HepG2 (cell line): ENCODE measurements around the gene COL18A1. TPM values are rescaled to one million over a fixed set of nuclear protein-coding genes. Genes with fewer than 3 reads are reported as not detected.
A peak's percentile ranks its signal among the peaks of the same experiment; 100 is the strongest.

Source experiments
- BCL6 ChIP-seq: IDR thresholded peaks from 2 replicates; pipeline ENCODE4 v1.6.1; 2016; ENCODE audit warnings: missing genetic modification reagents, missing compliant biosample characterization
- EED ChIP-seq: sonication (generic); formaldehyde crosslinking; IDR thresholded peaks from 2 replicates; pipeline ENCODE4 v1.5.0; 2020; ENCODE audit warnings: mild to moderate bottlenecking, missing genetic modification reagents
- FOXO4 ChIP-seq: sonication (generic); formaldehyde crosslinking; conservative IDR thresholded peaks from 2 replicates; pipeline ENCODE4 v1.8.1; 2023; ENCODE audit warnings: missing genetic modification reagents
- IRF1 ChIP-seq: sonication (generic); formaldehyde crosslinking; IDR thresholded peaks from 2 replicates; pipeline ENCODE4 v1.4.0; 2020; ENCODE audit warnings: low read depth, mild to moderate bottlenecking, missing genetic modification reagents
- ISX ChIP-seq: sonication (generic); formaldehyde crosslinking; conservative IDR thresholded peaks from 2 replicates; pipeline ENCODE4 v1.5.0; 2020; ENCODE audit warnings: missing genetic modification reagents
- KLF16 ChIP-seq, 2 experiments: sonication (generic) in 1 of 2; formaldehyde crosslinking in 1 of 2; IDR thresholded peaks; 2 replicates each; pipeline versions ENCODE4 v1.6.1 to v1.8.0; 2016 to 2023; ENCODE audit warnings: missing genetic modification reagents in 2 of 2, missing compliant biosample characterization in 1 of 2
- MTA1 ChIP-seq: sonication (generic); formaldehyde crosslinking; IDR thresholded peaks from 2 replicates; pipeline ENCODE4 v1.4.0; 2020; ENCODE audit warnings: missing genetic modification reagents, mild to moderate bottlenecking, borderline replicate concordance
- POLR2AphosphoS2 ChIP-seq: IDR thresholded peaks from 2 replicates; pipeline ENCODE4 v1.6.1; 2011; ENCODE audit warnings: low read depth, low read length, improper control_type of control experiment
- SOX5 ChIP-seq: IDR thresholded peaks from 2 replicates; pipeline ENCODE4 v1.6.1; 2016; ENCODE audit warnings: borderline replicate concordance
- SP4 ChIP-seq: sonication (generic); formaldehyde crosslinking; IDR thresholded peaks from 2 replicates; pipeline ENCODE4 v1.8.1; 2023; ENCODE audit warnings: mild to moderate bottlenecking, missing genetic modification reagents
- SP5 ChIP-seq: IDR thresholded peaks from 2 replicates; pipeline ENCODE4 v1.6.1; 2016; ENCODE audit warnings: low read depth, borderline replicate concordance
- SRY ChIP-seq: sonication (generic); formaldehyde crosslinking; IDR thresholded peaks from 2 replicates; pipeline ENCODE4 v1.8.0; 2022; ENCODE audit warnings: mild to moderate bottlenecking, missing genetic modification reagents
- SYNCRIP ChIP-seq: fragments of 200-400 bp; formaldehyde crosslinking; IDR thresholded peaks from 2 replicates; pipeline ENCODE4 v1.6.1; 2018; ENCODE audit warnings: mild to moderate bottlenecking, low read depth, low read length; ENCODE audit not compliant: insufficient read depth
- ZEB1 ChIP-seq: IDR thresholded peaks from 2 replicates; pipeline ENCODE4 v1.6.1; 2012; ENCODE audit warnings: mild to moderate bottlenecking, low read depth, inconsistent platforms; ENCODE audit not compliant: insufficient replicate concordance
- ZNF362 ChIP-seq: sonication (generic); formaldehyde crosslinking; IDR thresholded peaks from 2 replicates; pipeline ENCODE4 v1.4.0; 2020; ENCODE audit warnings: missing genetic modification reagents, mild to moderate bottlenecking, borderline replicate concordance
- ZNF407 ChIP-seq: sonication (generic); formaldehyde crosslinking; IDR thresholded peaks from one replicate; pipeline ENCODE4 v1.5.1; 2020; ENCODE audit warnings: mild to moderate bottlenecking, missing genetic modification reagents; ENCODE audit errors: not compliant biosample characterization
- ZNF468 ChIP-seq: sonication (generic); formaldehyde crosslinking; IDR thresholded peaks from 2 replicates; pipeline ENCODE4 v1.8.0; 2022; ENCODE audit warnings: mild to moderate bottlenecking, moderate library complexity, missing genetic modification reagents
- ZNF547 ChIP-seq: sonication (generic); formaldehyde crosslinking; IDR thresholded peaks from 2 replicates; pipeline ENCODE4 v1.5.1; 2020; ENCODE audit warnings: mild to moderate bottlenecking, missing genetic modification reagents
- polyA plus RNA-seq, 8 experiments: library from polyadenylated mRNA; depleted of rRNA in 3 of 8; stranded (reverse) in 7 of 8; unstranded in 1 of 8; fragments of >200 nt; fragmentation: Illumina TruSeq in 4 of 8; extraction: Trizol in 4 of 8; gene quantifications; 2 replicates each; pipeline versions ENCODE4 v1.2.1 to v1.2.3, GENCODE V29; 2011 to 2016; ENCODE audit warnings: low read depth in 4 of 8, missing spikeins in 1 of 8, mixed read lengths in 1 of 8; ENCODE audit not compliant: insufficient read depth in 1 of 8
- total RNA-seq, 5 experiments: library from RNA; depleted of rRNA; stranded (reverse); fragments of >200 nt; fragmentation: Illumina TruSeq; extraction: Trizol; gene quantifications; 2 replicates each; pipeline ENCODE4 v1.2.3, GENCODE V29; 2016; ENCODE audit warnings: low read depth in 1 of 5

Gene COL18A1
- total and polyA plus RNA-seq, 2 of the 13 experiments (the other 11 are each of a cell fraction or from before 2014, with no cell fraction given): 79.0 to 102 TPM

GRCh38 chr21:45410151-45410864 lies 5.3 kb downstream of the COL18A1 start (continued):
- TF ChIP-seq KLF16 (CRISPR knock-in tag; IDR thresholded peaks at IDR 0.05) (peak in 1 of 2 experiments; percentile 47; a peak in 1 of 4 replicates), EED (no peak; the same call in 1 of the 2 replicates), ZNF362 (no peak), SP4 (no peak; the same call in 1 of the 2 replicates), SRY (CRISPR knock-in tag) (no peak; the same call in 1 of the 2 replicates), FOXO4 (CRISPR knock-in tag) (no peak), IRF1 (no peak), ZNF407 (CRISPR knock-in tag) (no peak), MTA1 (peak; percentile 61), ZNF468 (CRISPR knock-in tag) (no peak), ZEB1 (no peak), SOX5 (CRISPR knock-in tag) (peak; percentile 40; the same call in 1 of the 2 replicates), POLR2AphosphoS2 (no peak), SP5 (CRISPR knock-in tag) (0 out of 2 replicates have a peak, but pooled peaks have one; percentile 20), SYNCRIP (no peak), ISX (no peak), ZNF547 (CRISPR knock-in tag) (peak; percentile 79), BCL6 (CRISPR knock-in tag) (peak; percentile 63; the same call in 1 of the 2 replicates)
